Stimulated activated naive B cell treated with anti-CD40 and anti-IgM and Interleukin-4, amounts not matched to agents 10 μg/mL and 1 μg/mL and 100 μg/mL, for 72 hours (primary cell): ENCODE data around the gene STKLD1.

Source experiments
- ATAC-seq, 2 donors: fragments of 150-1000 bp; cut with Tn5 transposase; replicated peaks; 2 replicates each; pipeline ENCODE4 v1.10.0; 2021; ENCODE audit warnings: moderate library complexity in 1 of 2
- DNase-seq: peaks from one replicate; pipeline ENCODE4 v3.0.0; 2021
- H3K27ac Mint-ChIP-seq: one replicate; pipeline ENCODE4 v1.8.0; 2022; ENCODE audit warnings: mild to moderate bottlenecking, mixed read lengths
- H3K27me3 Mint-ChIP-seq, 2 donors: one replicate each; pipeline ENCODE4 v1.8.0; 2022; ENCODE audit warnings: mixed read lengths in 2 of 2
- H3K36me3 Mint-ChIP-seq, 2 donors: one replicate each; pipeline ENCODE4 v1.8.0; 2022; ENCODE audit warnings: mixed read lengths in 2 of 2, mild to moderate bottlenecking in 1 of 2
- H3K4me1 Mint-ChIP-seq, 2 donors: one replicate each; pipeline ENCODE4 v1.8.0; 2022; ENCODE audit warnings: mixed read lengths in 2 of 2, mild to moderate bottlenecking in 1 of 2
- H3K4me3 Mint-ChIP-seq, 2 donors: one replicate each; pipeline ENCODE4 v1.8.0; 2022; ENCODE audit warnings: mild to moderate bottlenecking in 2 of 2, mixed read lengths in 2 of 2, moderate library complexity in 1 of 2
- H3K9me3 Mint-ChIP-seq, 2 donors: one replicate each; pipeline ENCODE4 v1.8.0; 2022; ENCODE audit warnings: mixed read lengths in 2 of 2, mild to moderate bottlenecking in 1 of 2

Gene STKLD1

DNA sequence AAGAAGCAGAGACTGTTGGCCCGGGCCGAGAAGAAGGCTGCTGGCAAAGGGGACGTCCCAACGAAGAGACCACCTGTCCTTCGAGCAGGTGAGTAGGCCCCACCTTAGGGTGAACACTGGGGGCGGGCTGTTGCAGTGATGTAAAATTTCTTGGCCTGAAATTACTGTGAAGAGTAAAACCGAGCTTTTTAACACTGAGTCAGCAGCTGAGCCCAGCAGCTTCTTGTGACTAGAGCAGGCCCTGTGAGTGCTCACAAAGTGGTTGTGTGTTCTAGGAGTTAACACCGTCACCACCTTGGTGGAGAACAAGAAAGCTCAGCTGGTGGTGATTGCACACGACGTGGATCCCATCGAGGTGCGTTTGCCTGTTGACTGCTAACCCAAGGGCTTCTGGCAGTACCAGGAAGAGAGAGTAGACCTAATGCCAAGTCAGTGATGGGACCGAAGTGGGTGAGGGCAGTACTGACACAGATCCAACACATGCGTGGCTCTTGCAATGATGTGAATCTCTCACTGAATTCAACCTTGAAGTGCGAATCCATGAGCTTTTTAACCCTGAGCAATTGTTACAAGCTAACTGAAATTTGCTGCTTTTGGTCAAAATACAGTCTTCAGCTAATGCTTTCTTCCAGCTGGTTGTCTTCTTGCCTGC, 26.1 kb upstream of the STKLD1 start:
- Mint-ChIP-seq H3K27me3 (no peaks in the 10 kb centered on the region), H3K27ac (peak overlapping the region; percentile 100), H3K36me3 (peaks cover 39 to 61% of the 10 kb centered on the region in 2 donors), H3K9me3 (no peaks in the 10 kb centered on the region), H3K4me1 (peaks cover 42 to 81% of the 10 kb centered on the region in 2 donors), H3K4me3 (peak overlapping the region; percentile 97 to 99)
- DNase-seq, result no peak
- no peak for ATAC-seq

DNA sequence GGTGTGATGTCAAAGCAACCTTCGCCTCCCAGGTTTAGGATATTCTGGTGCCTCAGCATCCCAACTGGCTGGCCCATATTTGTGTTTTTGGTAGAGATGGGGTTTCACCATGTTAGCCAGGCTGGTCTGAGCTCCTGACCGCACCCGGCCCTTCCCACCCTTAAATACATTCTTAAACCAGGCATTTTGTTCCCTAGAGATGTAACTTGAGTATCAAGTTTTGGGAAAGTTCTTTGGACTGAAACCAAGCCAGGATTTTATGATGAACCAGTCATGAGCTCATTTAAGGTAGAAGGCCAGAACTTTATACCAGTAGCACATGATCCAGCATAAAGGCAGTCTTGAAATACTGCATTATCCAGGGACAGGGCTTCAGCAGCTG, 24.6 kb upstream of the STKLD1 start:
- no peak overlapping the region for H3K27ac Mint-ChIP-seq
- peaks cover 37 to 54% of the 10 kb centered on the region in 2 donors for H3K36me3 Mint-ChIP-seq
- peaks cover 38 to 72% of the 10 kb centered on the region in 2 donors for H3K4me1 Mint-ChIP-seq
- H3K4me3 Mint-ChIP-seq, result no peak overlapping the region
- no peak for DNase-seq
- no peak for ATAC-seq
- H3K27me3 Mint-ChIP-seq, result no peaks in the 10 kb centered on the region
- H3K9me3 Mint-ChIP-seq, result no peaks in the 10 kb centered on the region

DNA sequence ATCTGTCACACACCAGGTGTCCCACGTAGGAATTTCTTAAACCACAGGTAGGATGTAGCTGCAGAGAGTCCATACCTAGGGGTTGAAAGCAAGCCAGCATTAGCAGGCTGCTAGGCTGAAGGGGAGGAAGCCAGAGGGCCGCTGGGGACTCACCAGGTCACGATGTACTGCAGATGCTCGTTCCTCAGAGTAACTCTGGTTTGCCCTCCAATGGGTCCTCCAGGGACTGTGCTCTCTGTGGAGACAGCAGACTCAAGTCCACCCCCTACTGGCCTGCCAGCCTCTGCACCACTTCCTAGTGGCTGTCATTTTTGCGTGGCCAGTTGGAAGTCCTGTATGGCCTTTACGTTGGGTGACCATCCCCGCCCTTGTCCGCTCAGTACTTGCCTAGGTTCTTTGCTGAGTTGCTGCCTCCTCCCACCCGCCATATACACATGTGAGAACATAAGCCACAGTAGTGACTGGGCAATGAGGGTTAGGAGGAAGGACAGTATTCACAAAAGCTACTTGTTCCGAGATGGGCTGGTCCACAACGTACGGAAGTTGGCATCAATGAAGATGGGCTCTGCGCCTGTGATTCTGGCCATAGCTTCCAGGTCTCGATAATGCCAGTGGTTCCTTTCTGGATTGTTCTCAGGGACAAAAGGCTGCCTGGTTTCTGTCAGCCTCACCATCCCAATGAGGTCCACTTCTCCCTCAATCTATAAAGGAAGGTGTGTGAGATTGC, 24.1 kb upstream of the STKLD1 start:
- peak; percentile 21 to 31 for ATAC-seq

DNA sequence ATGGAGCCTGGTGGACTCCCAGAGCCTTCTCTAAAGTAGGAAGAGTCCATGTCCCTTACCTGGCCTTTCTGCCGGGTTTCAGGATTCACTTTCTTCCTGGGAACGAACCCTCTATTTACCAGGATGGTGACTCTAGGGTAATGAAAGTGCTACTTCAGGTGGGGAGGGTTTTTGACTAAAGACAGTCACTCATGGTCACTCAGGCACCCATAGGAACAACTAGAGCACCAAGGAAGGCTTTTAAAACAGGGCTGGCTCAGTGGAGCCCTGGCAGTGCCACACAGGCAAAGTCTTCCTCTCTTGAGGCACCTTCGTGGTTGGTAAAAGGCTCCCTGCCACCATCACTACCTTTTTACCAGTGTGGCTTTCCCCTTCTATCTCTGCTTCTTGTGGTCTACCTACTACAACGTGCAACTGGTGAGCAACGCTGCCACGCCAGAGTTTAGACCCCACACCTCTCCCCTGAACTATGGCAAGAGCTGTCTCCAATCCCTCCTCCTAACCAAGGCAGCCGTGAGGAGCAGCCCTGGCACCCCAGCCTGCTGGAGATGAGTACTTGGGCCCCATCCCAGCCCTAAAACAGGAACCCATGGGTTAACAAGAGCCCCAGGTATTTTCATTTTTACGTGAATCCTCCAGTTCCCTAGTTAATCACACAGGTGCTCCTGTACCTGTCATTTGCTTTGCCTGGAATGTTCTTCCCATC, 23.4 kb upstream of the STKLD1 start:
- Mint-ChIP-seq H3K4me3 (peak overlapping the region in 1 of 2 donors; percentile 37), H3K27me3 (no peaks in the 10 kb centered on the region), H3K4me1 (peaks cover 37 to 73% of the 10 kb centered on the region in 2 donors), H3K36me3 (peaks cover 40 to 48% of the 10 kb centered on the region in 2 donors), H3K9me3 (no peaks in the 10 kb centered on the region), H3K27ac (peak overlapping the region; percentile 92)
- DNase-seq, result no peak
- ATAC-seq, result no peak

More for the DNA sequence above, 24.1 kb upstream of the STKLD1 start:
- Mint-ChIP-seq H3K27ac (peak overlapping the region; percentile 71), H3K4me3 (peak overlapping the region in 1 of 2 donors; percentile 32), H3K4me1 (peaks cover 33 to 70% of the 10 kb centered on the region in 2 donors), H3K9me3 (no peaks in the 10 kb centered on the region), H3K27me3 (no peaks in the 10 kb centered on the region), H3K36me3 (peaks cover 37 to 48% of the 10 kb centered on the region in 2 donors)
- peak; percentile 34 for DNase-seq

DNA sequence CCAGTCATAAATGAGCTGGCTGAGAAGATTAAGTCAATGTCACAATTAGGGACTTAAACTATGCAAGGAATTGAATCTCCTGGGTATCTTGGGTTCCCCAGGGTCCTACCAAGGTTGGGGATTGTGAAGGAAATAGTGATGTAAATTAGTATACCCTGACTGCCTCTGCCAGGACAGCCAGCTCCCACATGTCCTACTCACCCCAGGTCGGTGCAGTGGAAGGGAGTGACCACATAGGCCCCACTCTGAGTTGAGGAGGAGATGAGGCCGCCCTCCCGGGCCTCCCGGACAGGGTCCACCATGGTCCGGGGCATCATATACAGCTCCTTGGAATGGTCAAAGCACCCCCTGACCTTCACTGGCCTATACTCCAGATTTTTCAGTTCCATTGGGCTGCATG, 22.6 kb upstream of the STKLD1 start:
- Mint-ChIP-seq H3K27ac (peak overlapping the region; percentile 92), H3K36me3 (peaks cover 33 to 48% of the 10 kb centered on the region in 2 donors), H3K4me3 (no peak overlapping the region), H3K27me3 (no peaks in the 10 kb centered on the region), H3K4me1 (peaks cover 41 to 73% of the 10 kb centered on the region in 2 donors), H3K9me3 (no peaks in the 10 kb centered on the region)
- DNase-seq (no peak), ATAC-seq (no peak)

DNA sequence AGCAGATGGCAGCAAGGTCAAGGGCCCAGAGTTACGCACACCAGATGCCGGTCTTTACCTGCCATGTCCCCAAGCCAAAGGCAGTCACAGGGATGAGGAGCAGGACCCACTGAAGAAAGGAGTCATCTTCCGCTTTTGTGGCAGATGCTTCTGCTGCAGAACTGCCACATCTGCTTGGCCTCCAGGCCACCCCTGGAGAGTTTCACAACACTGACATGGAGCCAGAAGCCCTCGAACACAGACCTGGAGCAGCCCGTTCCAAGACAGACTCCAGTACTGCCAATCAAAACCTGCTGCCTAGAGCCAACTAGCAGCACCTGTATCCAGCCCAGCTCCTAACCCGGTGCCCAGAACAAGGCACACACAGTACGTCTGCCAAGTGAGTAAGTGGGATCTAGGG, 21.4 kb upstream of the STKLD1 start:
- no peak for ATAC-seq
- peaks cover 27 to 43% of the 10 kb centered on the region in 2 donors for H3K36me3 Mint-ChIP-seq
- H3K9me3 Mint-ChIP-seq, result no peaks in the 10 kb centered on the region
- peaks cover 41 to 73% of the 10 kb centered on the region in 2 donors for H3K4me1 Mint-ChIP-seq
- no peaks in the 10 kb centered on the region for H3K27me3 Mint-ChIP-seq
- DNase-seq, result no peak
- H3K4me3 Mint-ChIP-seq, result peak overlapping the region; percentile 52 to 56
- H3K27ac Mint-ChIP-seq, result peak overlapping the region; percentile 59

DNA sequence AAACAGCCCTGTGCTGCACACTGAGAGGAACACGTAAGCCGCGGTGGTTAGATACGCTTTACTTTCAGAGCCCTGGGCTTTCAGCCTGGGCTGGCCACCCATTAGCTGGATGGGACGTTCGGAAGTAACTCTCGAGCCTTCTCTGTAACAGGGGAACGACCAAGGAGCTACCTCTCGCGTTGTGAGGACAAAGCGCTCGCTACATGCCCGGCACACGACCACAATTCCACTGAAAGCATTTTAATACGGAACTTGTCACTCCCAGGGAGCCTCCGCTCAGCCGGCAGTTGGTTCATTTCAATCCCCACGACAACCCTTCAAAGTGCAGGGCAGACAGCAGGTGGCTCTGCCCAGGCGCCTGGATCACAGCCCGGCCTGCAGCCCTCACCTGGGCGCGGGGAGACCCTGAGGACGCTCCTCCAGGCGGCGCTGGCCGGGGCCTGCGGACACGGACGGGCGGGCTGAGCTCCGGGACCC, 20.2 kb upstream of the STKLD1 start:
- H3K4me1 Mint-ChIP-seq, result peaks cover 42 to 74% of the 10 kb centered on the region in 2 donors
- H3K36me3 Mint-ChIP-seq, result peaks cover 24 to 40% of the 10 kb centered on the region in 2 donors
- peak overlapping the region; percentile 87 to 96 for H3K4me3 Mint-ChIP-seq
- ATAC-seq, result peak; percentile 43 to 44
- H3K27ac Mint-ChIP-seq, result peak overlapping the region; percentile 90
- no peaks in the 10 kb centered on the region for H3K9me3 Mint-ChIP-seq
- H3K27me3 Mint-ChIP-seq, result no peaks in the 10 kb centered on the region
- DNase-seq, result no peak

DNA sequence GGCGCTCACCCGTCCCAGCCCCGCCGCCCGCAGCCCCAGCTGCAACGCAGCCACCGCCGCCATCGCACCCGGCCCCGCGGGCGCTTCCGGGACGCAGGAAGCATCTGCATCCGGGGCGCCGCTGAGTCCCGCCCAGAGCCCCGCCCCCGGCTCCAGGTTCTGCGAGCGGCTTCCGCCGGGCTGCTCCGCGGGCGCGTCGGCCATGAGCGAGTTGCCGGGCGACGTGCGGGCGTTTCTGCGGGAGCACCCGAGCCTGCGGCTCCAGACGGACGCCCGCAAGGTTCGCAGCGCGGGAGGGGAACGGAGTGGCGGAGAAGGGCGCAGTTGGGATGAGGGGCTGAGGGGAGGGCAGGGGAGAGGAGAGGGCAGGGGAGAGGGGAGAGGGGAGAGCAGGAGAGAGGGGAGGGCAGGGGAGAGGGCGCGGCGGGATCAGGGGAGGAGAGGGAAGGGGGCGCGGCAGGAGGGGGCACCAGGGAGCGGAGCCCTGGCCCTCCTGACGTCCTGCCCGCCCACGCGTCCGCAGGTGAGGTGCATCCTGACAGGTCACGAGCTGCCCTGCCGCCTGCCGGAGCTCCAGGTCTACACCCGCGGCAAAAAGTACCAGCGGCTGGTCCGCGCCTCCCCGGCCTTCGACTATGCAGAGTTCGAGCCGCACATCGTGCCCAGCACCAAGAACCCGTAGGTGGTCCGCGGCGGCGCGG, 19.6 kb upstream of the STKLD1 start, which contains the start of the genes SURF1 and SURF2:
SURF1 (minus strand) TSS at position 97 of the 701 bp plus-strand sequence; CDS start at position 63, 34 bp downstream.
SURF2 (plus strand) TSS at position 160 of the 701 bp plus-strand sequence; CDS start at position 203, 43 bp downstream.
- peak; percentile 81 for DNase-seq
- no peaks in the 10 kb centered on the region for H3K27me3 Mint-ChIP-seq
- peak within 1 kb of the TSS; percentile 91 to 96 for H3K4me3 Mint-ChIP-seq
- H3K36me3 Mint-ChIP-seq, result peaks cover 26 to 46% of the 10 kb centered on the region in 2 donors
- H3K9me3 Mint-ChIP-seq, result no peaks in the 10 kb centered on the region
- ATAC-seq, result peak; percentile 85 to 91
- H3K27ac Mint-ChIP-seq, result peak within 1 kb of the TSS; percentile 92
- peaks cover 44 to 78% of the 10 kb centered on the region in 2 donors for H3K4me1 Mint-ChIP-seq

DNA sequence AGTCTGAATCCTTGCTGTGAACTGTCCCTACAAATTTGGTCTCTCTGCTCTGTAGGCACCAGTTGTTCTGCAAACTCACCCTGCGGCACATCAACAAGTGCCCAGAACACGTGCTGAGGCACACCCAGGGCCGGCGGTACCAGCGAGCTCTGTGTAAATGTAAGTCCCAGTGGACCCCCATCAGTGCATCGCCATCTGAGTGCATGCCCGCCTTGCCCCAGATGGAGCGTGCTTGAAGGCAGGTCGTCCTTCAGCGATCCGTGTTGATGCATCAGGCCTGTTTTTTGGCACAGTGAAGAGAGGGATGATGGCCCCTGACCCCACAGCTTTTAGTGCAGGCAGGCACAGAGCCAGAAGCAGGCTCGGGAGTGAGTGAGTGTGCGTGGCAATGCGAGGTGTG, 18.5 kb upstream of the STKLD1 start:
- peaks cover 25 to 45% of the 10 kb centered on the region in 2 donors for H3K36me3 Mint-ChIP-seq
- peak overlapping the region; percentile 73 for H3K27ac Mint-ChIP-seq
- no peaks in the 10 kb centered on the region for H3K9me3 Mint-ChIP-seq
- ATAC-seq (no peak), DNase-seq (no peak)
- peak overlapping the region; percentile 91 to 96 for H3K4me3 Mint-ChIP-seq
- H3K27me3 Mint-ChIP-seq, result no peaks in the 10 kb centered on the region
- H3K4me1 Mint-ChIP-seq, result peaks cover 40 to 79% of the 10 kb centered on the region in 2 donors

DNA sequence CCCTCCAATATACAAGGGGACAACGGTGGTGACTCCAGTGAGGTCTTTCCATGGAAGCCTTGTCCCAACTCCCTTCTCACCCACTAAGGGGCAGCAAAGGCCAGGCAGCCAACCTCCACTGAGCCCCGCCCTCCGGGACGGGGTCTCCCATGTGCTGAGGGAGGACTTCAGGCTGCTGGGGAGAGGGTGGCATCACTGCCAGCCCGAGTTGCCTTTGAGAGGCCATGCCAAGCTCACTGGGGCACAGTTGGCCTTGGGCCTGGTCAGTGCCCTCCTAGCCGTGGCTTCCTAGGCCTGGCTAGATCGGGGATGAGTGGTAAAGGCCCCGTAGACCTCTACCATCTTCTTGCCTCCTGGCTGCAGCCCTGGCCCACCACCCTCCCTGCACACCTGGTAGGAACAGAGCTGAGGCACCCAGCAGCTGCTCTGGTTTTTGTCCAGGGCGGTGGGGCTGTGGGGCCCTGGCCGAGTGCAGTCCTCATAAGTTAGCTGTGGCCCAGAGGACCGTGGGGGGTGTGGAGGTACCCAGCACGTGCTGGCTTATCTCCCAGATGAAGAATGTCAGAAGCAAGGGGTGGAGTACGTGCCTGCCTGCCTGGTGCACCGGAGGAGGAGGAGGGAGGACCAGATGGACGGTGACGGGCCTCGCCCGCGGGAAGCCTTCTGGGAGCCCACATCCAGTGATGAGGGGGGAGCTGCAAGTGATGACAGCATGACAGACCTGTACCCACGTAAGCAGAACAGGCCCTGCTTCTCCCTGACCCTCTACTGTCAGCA, 16.6 kb upstream of the STKLD1 start:
- Mint-ChIP-seq H3K27me3 (no peaks in the 10 kb centered on the region), H3K4me3 (no peak overlapping the region), H3K4me1 (peaks cover 32 to 59% of the 10 kb centered on the region in 2 donors), H3K36me3 (peaks cover 36 to 53% of the 10 kb centered on the region in 2 donors), H3K27ac (peak overlapping the region; percentile 80), H3K9me3 (no peaks in the 10 kb centered on the region)
- DNase-seq, result no peak
- ATAC-seq, result no peak

DNA sequence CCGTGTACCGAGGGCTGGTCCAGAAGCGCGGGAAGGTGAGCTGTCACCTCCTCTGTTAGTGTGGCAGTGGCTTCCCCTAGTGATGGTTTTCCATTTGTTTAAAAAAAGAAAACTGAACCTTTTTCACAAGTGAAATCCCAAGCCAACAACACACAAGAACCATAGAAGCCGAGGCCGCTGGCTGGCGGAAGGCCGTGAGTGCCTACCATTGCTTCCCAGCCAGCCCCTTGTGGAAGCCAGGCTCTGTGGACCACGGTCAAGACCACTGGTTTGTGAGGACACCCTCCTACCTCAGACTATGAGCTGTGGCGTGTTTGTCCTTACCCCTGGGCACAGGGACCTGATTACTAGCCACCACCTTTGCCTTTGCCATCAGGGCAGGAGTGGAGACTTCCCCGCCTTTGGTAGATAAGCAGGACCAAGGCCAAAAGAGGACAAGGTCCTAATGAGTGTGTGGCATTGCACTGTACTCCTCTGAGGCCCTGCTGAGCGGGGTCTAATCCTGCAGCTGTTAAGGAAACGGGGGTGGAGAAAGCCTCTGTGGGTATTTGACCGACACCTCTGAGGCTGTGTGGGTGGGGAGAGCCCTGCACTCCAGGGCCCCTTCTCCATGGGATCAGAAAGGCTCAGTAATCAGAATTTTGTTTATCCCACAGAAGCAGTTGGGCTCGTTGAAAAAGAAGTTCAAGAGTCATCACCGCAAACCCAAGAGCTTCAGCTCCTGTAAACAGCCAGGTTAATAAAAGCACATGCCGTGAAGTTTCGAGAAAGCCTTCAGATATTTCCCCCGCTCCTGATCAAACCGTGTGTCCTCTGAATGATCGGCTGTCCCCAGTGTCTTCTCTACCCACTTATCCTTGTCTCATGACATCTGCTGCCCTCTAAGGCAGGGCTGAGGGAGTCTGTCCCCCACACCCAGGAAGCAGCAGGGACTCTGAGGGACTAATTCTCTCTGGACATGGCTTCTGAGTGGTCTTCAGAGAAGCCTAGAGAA, 15.5 kb upstream of the STKLD1 start:
- Mint-ChIP-seq H3K27ac (no peak overlapping the region), H3K36me3 (peaks cover 39 to 59% of the 10 kb centered on the region in 2 donors), H3K4me1 (peaks cover 25 to 51% of the 10 kb centered on the region in 2 donors), H3K9me3 (no peaks in the 10 kb centered on the region), H3K27me3 (no peaks in the 10 kb centered on the region), H3K4me3 (no peak overlapping the region)
- ATAC-seq (no peak), DNase-seq (no peak)

DNA sequence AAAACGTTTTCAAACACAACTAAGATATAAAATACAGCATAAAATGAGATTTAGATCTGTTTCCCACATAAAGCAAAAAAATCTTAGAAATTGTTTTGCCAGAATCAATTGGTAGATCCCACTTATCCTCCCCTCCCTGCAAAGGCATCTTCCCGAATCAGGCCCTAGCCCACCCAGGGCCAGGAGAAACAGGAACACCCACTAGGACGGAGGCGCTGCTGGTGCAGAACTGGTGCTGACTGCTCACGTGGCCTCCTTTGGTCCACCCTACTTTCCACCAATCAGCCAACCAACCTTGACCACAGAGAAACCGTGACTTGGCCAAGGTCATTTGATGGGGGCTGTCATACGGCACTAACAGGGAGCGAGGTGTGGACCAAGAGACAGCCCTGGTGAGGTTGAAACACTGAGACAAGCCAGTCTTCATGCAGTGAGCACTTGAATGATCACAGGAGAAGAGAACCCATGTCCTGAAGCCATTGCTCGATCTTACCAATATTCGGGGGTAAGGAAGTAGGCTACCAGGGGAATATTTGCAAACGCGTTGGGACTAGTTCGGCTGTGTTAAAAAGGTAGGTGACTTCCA, 14.6 kb upstream of the STKLD1 start:
- Mint-ChIP-seq H3K27me3 (no peaks in the 10 kb centered on the region), H3K4me3 (no peak overlapping the region), H3K4me1 (peaks cover 25 to 51% of the 10 kb centered on the region in 2 donors), H3K36me3 (peaks cover 39 to 64% of the 10 kb centered on the region in 2 donors), H3K9me3 (no peaks in the 10 kb centered on the region), H3K27ac (peak overlapping the region; percentile 10)
- no peak for DNase-seq
- ATAC-seq, result no peak
